ENCODE results near the gene MYLIP.

Gene MYLIP

DNA sequence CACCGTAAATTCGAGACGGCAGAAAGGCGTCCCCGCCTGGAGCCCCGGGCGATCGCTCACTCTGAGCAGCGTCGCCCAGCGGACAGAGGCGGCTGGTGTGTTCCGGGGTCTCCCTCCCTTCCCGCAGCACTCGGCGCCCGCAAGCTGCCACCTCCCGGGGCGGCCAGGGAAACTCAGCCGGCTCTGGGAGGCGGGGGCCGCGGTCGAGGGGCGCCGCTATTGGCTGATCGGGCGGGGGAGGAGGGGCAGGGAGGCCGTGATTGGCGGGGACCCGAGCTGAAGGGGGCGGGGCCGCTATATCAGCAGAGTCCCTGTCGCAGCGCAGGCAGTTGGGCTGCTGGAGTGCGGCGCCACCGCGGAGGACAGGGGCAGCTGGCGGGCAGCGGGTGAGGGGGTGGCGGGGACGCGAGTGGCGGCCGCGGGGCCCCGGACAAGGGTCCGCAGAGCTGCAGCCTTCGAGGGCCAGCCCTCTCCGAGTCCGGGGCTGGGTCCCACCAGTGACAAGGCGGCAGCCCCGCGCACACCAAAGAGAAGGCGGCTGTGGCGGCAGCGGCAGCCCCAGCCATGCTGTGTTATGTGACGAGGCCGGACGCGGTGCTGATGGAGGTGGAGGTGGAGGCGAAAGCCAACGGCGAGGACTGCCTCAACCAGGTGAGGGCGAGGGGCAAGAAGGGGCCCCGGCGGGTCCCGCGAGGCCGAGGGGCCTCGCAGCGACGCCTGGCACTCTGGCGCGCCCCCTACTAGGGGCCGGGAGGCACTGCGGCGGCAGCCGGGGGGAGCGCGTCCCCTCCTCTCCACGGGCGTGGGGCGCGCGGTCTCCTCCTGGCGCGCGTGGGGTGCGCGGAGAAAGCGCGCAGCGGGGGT is at the start of gene MYLIP:
Gene MYLIP (plus strand): TSS at position 328 of the 864 bp plus-strand sequence. CDS start 237 bp downstream, at position 565.
- peak; percentile 94 to 95 (median 95) for DNase-seq (ENCODE audit: low read depth in 3 of 3)

- DNase-seq (ENCODE audit: low read depth in 3 of 3) = no peak
These were observed 49.5 kb upstream of the MYLIP start for GRCh38 chr6:16079354-16079753.

GRCh38 chr6:16080204-16080603 is 48.7 kb upstream of the MYLIP start:
- no peak for DNase-seq (ENCODE audit: low read depth in 3 of 3)

GRCh38 chr6:16081326-16081725 is 47.6 kb upstream of the MYLIP start:
- DNase-seq (ENCODE audit: low read depth in 3 of 3) = no peak

DNA sequence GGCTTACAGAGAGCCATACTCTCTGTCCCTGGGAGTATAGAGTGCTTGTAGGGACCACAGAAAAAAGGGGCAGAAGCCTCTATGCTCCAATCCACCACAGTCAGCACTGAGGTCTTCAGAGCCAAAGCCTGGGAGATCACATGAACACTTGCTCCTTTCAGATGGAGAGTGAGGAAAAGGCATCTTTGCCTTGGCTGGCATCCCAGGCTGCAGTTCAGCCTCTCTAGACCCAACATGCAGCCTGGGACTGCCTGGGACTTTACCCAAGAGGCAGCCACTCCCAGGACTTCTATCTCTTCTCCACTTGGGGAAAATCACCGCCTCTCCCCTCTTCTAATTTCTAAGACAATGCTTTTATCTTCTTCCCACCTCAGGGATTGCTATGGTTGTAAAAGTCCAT is 46.5 kb upstream of the MYLIP start:
- DNase-seq (ENCODE audit: low read depth in 3 of 3) = no peak

DNA sequence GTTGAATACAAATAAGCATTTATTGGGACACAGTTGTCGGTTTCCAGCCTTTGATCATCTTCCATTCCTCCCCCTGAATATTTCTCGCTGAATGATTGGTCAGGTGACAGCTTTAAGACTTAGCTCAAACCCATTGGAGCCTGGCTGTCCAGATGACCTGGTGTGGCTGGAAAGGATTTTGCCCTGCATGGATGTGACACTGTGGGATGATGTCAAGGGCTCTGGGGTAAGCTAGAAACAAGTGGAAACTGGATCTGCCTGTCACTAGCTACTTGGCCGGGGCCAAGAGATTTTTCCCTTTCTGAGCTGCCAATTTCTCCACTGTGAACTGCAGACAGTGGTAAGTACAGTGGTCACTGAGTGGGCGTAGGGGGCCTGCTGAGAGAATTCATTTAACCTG is 41.9 kb upstream of the MYLIP start:
- DNase-seq (ENCODE audit: low read depth in 3 of 3) = no peak

DNA sequence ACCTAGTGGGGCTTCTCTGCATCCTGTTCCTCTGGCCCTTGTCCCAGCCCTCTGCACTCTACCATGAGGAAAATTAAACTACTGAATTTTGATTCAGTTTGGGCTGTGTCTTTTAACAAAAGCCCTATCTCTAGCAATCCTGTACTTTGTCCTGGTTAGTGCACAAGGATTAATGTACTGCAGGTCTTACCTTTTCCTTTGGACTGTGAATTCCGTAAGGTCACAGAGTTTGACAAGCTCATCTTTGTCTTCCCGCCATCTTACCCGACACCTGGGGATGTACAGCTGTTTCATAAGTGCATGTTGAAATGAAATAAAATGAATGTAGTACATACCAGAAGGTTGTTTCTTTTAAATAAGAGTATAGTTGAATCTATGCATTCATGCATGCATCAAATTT is 41.5 kb upstream of the MYLIP start:
- DNase-seq (ENCODE audit: low read depth in 3 of 3) = no peak

DNA sequence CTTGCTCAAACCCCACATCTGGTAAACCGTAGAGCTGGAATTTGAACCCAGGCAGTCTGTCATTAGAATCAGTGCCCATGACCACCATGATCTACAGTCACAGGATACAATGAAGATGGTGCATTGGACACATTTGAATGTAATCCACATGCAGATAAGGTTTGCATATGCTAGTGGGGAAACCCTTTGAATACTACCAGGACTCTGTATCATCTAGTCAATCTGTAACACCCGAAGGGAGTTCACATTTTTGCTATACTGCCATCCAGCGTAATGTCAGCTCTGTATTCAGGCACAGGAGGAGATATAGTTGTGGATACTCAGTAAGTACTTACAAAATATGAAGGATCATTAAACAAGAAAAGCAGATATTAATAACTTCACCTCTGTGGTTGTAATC is 40.5 kb upstream of the MYLIP start:
- no peak for DNase-seq (ENCODE audit: low read depth in 3 of 3)

DNA sequence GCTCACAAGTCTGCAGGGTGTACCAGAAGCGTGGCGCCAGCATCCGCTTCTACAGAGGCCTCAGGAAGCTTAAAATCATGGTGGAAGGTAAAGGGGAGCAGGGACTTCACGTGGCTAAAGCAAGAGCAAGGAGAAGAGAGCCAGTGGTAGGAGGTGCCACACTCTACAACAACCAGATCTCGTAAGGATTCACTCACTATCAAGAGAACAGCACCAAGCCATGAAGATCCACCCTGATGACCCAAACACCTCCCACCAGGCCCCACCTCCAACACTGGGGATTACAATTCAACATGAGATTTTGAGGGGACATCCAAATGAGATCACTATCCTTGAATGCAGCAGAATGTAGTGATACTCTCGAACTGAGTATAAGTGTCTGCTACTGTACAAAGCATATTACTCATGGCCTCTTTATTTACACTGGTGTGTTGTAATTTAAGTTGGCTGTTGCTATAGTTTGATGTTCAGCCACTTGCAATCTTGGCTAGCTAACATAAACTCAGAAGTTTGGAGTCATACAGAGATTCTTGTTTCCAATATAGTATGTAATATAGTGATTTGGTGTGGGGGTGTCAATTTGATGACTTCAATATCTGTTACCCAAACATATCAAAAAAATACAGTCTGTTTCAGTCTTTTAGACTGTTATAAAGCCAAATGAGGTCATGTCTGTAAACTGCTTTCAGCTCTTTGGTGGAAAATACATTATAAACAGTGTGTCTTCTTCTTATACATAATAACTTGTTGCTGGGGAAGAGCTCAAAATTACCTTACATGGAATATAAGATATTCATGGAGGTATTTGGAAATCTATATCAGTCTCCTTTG is 39.4 kb upstream of the MYLIP start:
- no peak for DNase-seq (ENCODE audit: low read depth in 3 of 3)

DNA sequence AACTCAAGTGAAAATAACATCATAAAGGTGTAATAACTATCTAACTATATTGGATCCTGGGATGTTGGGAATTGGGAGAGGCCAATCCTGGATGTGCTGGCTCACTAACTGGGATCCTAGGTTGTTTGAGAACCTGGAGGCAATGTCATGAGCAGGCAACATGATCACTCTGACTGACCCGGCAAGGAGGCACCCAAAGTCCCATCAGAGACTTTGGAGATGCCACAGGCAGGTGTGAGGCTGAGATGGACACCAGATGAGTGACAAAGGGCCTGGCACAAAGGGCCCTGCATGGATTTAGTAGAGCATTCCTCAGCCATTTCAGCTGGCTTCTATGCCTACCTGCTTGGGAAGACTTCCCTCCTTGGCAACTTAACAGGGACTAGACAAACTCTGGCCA is 38.4 kb upstream of the MYLIP start:
- no peak for DNase-seq (ENCODE audit: low read depth in 3 of 3)

DNA sequence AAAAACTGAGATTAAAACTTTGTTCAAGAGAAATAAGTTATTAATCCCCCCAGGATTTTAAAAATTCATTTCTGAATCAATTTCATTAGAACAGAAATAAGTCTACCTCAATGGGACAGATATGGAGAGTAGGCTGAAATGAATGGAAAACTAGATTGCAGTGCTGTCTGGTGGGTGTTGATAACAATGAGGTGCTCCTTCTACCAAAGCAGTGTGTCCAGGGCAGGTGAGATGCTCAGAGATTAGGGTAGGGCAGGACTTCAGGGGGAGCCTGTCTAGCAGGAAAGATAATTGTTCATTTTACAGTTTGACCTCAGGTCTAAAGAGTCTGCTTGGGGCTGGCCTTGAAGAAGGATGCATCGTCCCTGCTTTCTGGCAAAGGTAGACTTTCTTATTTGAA is 38.0 kb upstream of the MYLIP start:
- DNase-seq (ENCODE audit: low read depth in 3 of 3) = no peak

DNA sequence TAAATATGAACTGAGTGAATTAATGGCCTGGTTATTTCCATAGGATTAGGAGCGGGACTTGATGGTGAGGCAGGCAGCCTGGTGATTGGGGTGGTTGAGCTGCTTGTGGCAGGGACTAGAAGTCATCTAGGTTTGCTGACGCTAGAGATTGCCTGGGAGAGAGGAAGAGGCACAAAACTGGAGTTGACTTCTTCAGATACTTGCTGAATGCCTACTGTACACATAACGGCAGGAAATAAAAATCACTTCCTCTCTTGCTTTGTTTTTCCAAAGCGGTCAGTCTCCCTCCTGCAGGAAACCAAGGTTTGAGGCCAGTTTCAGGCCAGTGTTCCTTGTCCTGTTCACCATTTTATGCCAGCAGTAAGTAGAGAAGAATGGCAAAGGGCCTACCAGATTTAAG is 36.7 kb upstream of the MYLIP start:
- no peak for DNase-seq (ENCODE audit: low read depth in 3 of 3)

- no peak for DNase-seq (ENCODE audit: low read depth in 3 of 3)
These were observed 35.9 kb upstream of the MYLIP start for GRCh38 chr6:16092990-16093389.

- no peak for DNase-seq (ENCODE audit: low read depth in 3 of 3)
These were observed 33.7 kb upstream of the MYLIP start for GRCh38 chr6:16095180-16095579.

- no peak for DNase-seq (ENCODE audit: low read depth in 3 of 3)
These were observed 31.3 kb upstream of the MYLIP start for GRCh38 chr6:16097382-16098171.

DNA sequence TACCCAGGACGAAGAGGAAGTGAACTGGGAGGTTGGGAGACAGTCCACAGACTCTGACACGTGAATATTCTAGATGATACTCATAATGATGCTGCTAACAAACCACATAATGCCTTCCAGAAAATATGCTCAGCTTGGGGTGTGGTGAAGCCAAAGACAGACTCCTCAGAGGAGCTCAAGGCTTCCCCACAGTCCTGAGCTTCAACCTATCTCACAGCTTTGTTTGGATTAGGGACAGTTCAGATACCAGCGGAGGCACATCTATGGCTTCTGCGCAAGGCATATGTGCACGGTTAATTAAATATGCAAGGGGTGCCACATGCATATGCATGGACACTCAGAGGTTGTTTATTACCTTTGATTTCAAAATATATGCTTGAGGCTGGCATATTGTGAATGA is 30.7 kb upstream of the MYLIP start:
- no peak for DNase-seq (ENCODE audit: low read depth in 3 of 3)

GRCh38 chr6:16102208-16102607 is 26.7 kb upstream of the MYLIP start:
- no peak for DNase-seq (ENCODE audit: low read depth in 3 of 3)

DNA sequence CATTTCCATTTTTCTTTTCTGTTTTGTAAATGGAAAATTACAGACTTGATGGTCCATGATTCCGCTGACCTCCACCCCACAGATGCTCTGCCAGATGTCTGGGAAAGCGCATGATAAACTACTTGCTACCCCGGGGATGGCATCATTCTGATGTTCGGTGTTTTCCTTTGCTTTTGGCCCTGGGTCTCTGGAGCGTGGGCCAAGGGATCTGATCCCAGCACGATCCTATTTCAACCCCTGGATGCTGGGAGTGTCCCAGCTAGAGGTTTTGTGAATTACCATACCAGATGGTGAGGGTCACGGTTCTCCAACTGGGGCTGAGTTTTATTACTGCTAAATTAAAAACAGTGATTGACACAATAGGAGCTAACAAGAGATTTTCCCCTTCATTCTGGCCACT is 25.2 kb upstream of the MYLIP start:
- no peak for DNase-seq (ENCODE audit: low read depth in 3 of 3)

GRCh38 chr6:16104624-16105433 is 24.1 kb upstream of the MYLIP start:
- DNase-seq (ENCODE audit: low read depth in 3 of 3) = no peak

- DNase-seq (ENCODE audit: low read depth in 3 of 3) = no peak
These were observed 23.0 kb upstream of the MYLIP start for GRCh38 chr6:16105854-16106253.

All from stimulated activated CD4-positive, alpha-beta T cell treated with anti-CD3 and anti-CD28 coated beads, TNF-alpha, amount 100 ng/mL, for 48 hours (primary cell).